ENCODE measurements around the gene AP3D1.
"Not testable (repeated sequence)": the region's sequence is repeated elsewhere in the genome, so short reads cannot be mapped to it uniquely, and the experiment has no call there.

The AP3D1 gene

DNA sequence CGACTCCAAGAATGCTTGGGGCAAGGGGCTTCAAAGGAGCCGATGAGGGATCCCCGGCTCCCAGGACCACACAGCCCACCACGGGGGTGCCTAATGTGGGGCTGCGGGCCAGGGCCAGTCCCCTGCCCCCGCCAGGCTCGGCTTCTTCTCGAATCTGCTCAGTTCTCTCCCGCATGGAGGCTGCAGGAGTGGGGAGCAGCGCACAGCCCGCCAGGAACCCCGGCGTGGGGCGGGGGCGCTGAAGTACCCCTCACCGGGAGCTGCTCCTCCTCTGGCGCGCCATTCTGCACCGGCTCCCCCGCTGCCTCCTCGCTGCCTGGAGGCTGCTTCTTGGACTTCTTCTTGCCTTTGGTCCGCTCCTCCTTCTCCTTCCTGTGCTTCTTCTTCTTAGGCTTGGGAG is 39.9 kb downstream of the AP3D1 start:
- DNase-seq = no peak

DNA sequence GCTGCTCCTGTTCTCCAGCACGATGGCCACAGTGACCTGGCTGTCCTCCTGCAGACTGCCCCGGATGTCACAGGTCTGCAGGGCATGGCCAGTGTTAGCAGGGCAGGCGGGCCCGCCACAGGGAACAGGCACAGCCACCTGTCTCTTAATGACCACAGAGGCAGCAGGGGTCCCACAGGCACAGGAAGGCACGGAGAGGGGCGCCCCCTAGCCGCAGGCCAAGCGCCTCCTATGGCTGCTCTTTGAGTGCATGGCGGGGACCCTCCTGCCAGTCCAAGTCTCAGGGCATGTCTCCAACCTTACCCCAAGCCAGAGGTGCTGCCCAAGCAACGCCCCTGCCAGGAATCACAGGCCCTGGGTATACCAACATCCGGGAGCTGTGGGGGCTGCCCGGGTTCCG is 40.5 kb downstream of the AP3D1 start:
- no peak for DNase-seq

DNA sequence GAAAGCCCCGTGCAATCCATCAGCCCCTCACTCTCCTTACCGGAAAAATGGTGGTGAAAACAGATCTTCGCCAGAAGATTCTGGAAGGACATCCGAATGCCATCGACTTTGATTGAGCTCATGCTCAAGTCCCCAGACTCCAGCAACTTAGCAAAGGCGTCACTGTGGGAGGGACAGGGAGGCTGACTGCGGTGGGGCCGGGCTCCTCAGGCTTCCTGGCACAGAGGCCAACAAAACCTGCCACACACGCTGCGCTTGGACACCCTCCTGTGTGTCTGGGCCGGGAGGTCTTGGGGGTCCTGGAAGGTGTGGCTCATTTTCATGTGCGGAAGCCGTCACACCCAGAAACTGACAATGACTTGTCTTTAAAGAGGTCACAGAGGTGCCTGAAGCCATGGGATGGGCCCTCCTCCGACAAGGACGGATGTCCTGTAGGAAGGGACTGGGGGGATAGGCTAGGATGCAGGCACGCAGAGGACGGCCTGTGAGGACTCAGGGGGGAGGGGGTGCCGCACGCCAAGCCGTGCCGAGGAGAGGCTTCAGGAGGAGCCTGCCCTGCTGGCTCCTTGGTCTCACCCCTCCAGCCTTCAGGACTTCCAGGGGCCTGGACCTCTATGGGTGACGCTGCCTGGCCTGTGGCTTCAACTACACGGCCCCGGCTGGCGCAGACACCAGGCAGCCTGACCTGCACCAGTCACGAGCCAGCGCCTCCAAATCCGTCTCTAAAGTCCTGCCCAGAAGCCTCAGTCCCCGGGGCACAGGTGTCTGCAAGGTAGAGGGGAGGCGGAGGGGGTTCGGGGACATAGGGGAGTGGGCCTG is 42.1 kb downstream of the AP3D1 start:
- DNase-seq = no peak

DNA sequence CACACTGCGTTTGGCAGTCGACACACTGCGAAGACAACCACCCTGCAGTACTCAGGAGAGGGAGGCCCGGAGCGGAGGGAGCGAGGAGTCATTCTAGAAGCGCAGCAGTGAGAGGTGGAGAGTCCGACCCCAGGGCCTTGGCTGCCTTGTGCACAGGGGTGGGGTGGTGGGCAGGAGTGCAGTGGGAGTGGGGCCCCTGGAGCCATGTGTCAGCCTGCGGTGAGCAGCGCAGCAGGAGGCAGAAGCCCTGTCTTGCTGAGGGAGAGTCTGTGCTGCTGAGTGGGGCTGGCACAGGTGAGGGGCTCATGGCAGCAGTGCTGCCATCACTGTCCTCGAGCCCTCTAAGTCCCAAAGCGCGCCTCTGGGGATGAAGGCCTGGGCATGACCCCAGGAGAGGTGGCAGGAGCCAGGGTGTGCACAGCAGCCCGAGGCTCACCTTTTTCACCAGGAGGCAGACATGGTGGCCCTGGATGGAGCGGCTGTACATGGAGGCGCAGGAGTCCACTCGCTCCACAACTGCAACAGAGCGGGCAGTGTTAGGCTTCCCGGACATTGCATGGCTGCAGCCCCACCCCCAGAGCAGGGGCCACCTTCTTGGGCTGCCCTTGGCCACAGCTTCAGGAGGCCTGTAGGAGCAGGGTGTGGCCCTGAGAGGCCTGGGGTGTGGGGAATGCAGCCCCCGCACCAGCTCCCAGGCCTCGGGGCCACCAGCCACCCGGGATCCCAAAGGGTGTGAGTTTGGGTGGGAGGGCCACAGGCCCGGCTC is 42.9 kb downstream of the AP3D1 start:
- no peak for DNase-seq

DNA sequence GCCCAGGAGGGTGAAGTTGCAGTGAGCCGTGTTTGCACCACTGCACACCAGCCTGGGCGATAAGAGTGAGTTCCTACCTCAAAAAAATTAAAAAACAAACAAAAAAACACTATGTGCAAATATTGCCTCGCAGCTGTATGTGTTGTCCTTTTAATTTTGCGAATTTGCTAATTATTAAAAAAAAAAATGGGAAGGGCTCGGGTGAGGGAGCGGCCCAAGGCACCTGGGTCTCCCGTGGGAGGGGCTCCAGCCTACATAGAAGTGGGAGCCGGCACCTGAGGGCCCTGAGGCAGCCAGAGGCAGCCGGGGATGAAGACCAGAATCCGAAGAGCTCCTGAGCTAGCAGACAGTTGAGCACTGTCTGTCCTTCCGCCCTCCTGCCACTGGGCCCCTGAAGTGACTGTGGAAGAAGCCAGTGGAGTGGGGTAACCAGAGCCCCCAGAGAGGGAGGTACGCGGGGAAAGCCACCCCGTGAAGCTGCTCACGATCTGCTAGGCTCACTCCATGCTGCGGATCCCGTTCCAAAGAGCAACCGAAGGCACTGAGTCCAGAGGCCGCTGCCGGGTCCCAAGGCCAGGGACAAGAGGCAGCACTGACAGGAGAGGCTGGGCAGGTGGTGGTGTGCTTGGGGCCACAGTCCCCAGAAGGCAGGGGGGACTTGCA is 48.2 kb downstream of the AP3D1 start:
- no peak for DNase-seq

DNA sequence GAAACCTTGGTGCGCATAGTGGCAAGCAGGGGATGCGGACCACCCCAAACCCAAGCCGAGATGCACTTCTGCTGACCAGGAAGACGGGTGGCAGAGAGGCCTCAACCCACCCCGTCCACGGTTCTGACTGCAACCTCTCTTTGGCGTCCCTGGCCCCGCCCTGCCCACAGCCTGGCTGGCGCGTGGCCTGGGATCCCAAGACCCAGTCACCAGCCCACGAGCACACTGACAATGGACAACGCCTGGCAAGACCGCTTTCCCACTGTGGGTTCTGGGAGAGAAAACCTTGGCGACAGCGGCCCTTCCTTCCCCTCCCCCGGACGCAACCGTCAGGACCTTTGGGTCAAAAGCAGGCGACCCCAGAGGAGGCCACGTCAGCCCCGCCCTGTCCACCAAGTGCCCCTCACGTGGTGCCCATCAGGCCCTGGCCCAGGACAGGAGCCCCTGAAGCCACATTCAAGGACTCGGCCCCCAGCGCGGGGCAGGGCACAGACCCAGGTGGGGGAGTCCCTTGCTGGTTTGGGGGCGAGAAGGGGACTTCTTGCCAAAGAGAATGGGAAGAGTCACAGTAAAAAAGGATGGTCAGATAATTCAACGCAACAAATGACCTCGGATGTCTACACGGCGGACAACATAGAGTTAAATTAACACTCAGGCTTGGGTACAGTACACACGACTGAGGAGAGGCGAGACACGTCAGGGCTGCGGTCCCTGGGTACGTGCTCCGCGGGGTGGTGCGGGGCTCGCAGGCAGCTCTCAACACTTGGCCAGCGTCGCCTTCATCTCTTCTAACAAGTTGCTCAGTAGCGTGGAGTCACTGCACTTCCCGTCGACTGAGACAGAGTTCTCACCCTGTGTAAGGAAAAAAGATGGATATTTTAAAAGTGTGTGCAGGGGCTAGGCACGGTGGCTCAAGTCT is 49.7 kb downstream of the AP3D1 start:
- no peak for DNase-seq

DNA sequence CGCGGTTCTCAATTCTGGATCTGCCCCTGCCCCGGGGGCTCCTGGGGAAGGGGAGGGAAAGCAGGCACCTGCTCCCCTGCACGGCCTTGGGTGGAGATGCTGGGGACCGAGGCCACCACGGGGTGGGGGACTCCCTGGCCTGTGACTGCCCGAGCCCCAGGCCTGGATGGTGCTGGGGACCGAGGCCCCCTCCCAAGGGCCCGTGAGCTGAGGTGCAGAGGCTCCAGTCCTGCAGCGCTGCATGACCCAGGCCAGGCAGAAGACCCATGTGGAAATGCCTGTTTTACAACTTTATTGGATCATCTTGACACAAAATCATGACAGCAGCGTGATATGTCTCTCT is 50.7 kb downstream of the AP3D1 start:
- no peak for DNase-seq

DNA sequence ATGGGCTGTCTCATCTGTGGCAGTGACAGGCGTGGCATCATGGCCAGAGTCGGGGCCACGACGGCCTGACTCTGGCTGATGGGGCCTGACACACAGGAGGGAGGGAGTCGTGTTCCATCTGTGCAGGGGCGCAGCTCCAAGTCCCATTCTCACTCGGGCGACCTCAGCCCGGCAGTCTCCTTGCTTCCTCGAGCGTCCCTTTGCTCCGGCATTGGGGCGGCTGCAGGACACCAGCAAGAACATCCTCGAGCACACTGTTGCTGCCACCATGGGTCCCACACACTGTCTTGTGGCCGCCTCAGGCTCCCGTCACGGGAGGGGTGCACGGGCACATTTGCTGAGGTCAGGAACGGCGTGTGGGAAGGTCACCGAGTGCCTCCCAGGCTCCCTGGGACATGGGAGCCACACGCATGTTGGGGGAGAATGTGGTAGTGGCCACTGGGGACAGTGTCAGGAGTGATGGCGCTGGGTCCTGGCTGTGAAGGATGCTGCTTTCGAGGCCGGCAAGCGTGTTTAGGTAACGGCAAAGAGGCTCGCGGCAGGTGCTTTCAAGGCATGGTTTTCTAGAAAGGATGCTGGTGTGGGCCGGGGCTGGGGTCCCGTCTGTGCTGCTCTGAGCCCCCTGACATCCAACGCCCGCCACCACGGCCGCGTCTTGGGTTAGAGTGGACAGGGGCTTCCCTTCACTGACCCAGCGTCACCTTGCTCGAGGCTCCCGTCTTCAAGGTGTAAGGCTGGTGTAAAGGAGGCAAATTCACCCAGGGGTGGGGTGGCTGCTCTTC is 51.2 kb downstream of the AP3D1 start:
- DNase-seq = no peak

DNA sequence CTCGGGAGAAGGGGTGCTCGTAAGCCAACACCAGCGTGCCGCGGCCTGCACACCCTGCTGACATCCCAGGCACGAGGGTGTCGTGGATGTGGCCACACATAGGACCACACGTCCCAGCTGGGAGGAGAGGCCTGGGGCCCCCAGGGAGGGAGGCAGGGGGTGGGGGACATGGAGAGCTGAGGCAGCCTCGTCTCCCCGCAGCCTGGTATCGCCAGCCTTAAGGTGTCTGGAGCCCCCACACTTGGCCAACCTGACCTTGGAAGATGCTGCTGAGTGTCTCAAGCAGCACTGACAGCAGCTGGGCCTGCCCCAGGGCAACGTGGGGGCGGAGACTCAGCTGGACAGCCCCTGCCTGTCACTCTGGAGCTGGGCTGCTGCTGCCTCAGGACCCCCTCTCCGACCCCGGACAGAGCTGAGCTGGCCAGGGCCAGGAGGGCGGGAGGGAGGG is 52.3 kb downstream of the AP3D1 start:
- no peak for DNase-seq

DNA sequence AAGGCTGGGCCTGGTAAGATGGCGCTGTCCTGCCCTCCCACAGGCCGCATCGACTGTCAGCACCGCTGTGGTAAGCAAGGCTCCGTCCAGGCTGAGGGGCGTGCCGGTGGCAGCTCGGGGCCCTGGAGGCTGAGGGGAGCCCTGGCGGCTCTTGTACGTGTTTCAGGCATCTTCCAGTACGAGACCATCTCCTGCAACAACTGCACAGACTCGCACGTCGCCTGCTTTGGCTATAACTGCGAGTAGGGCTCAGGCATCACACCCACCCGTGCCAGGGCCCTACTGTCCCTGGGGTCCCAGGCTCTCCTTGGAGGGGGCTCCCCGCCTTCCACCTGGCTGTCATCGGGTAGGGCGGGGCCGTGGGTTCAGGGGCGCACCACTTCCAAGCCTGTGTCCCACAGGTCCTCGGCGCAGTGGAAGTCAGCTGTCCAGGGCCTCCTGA is 53.5 kb downstream of the AP3D1 start:
- no peak for DNase-seq

DNA sequence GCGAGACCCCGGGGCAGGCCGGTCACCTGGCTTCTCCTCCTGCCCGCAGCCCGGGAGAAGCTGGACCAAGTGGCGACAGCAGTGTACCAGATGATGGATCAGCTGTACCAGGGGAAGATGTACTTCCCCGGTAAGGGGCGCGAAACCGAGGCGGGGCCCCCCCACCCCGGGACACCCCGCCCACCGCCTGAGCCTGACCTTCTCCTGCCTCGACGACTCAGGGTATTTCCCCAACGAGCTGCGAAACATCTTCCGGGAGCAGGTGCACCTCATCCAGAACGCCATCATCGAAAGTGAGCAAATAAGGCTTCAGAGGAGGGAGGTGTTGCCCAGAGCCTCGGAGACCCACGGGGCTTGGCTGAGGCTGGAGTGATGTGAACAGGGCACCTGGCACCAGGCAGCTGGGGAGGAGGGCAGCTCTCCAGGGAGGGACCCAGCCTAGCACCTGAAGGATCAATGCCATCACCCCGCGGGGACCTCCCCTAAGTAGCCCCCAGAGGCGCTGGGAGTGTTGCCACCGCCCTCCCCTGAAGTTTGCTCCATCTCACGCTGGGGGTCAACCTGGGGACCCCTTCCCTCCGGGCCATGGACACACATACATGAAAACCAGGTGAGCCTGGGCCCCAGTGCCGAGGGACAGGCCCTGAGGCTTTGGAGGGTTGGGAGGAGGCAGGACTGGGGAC is 54.0 kb downstream of the AP3D1 start:
- no peak for DNase-seq

DNA sequence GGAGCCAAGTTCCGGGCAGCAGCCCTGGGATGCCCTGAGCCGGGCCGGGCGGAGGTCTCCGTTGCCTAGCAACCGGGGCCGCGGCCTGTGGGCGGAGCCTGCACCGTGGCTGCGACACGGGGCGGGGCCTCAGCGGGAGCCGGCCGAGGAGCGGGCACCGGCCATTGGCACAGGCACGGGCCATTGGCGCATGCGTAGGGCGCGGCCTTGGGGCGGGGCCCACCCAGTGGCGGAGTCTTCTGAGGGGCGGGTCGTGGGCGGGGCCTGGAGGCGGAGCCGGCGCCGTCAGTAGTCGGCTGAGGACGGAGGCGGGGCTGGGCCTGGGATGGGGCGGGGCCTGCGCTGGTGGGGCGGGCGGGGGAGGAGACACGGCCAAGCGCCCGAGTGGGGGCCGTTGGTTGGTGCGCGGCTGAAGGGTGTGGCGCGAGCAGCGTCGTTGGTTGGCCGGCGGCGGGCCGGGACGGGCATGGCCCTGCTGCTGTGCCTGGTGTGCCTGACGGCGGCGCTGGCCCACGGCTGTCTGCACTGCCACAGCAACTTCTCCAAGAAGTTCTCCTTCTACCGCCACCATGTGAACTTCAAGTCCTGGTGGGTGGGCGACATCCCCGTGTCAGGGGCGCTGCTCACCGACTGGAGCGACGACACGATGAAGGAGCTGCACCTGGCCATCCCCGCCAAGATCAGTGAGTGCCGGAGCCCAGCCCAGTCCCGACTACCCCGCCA is 54.7 kb downstream of the AP3D1 start, which contains the start of gene IZUMO4:
TSS of gene IZUMO4 (plus strand) at position 436 of the 723 bp plus-strand sequence. CDS start at position 467, 31 bp downstream.
- peak; percentile 100 for DNase-seq

DNA sequence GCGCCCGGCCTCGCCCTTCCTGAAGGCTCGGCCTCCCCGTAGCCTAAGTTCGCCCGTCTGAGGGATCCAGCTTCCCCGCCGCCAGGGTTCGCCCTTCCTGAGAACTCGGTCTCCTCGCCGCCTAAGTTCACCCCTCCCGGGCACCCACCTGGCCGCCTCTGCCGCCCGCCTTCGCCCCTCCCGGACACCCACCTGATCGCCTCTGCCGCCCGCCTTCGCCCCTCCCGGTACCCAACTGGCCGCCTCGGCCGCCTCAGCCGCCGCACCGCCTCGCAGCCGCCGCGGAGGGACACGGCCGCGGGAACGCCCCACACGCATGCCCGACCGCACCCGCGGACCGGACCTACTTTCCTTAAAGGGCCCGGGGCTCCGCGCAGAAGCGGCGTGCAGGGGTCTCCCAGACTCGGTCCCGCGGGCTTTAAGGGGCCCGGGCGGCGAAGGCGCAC is 55.3 kb downstream of the AP3D1 start, which contains the start of gene MOB3A:
TSS of gene MOB3A (minus strand) at position 293 of the 446 bp plus-strand sequence. CDS start 17,766 bp downstream, outside the sequence.
- DNase-seq = no peak

DNA sequence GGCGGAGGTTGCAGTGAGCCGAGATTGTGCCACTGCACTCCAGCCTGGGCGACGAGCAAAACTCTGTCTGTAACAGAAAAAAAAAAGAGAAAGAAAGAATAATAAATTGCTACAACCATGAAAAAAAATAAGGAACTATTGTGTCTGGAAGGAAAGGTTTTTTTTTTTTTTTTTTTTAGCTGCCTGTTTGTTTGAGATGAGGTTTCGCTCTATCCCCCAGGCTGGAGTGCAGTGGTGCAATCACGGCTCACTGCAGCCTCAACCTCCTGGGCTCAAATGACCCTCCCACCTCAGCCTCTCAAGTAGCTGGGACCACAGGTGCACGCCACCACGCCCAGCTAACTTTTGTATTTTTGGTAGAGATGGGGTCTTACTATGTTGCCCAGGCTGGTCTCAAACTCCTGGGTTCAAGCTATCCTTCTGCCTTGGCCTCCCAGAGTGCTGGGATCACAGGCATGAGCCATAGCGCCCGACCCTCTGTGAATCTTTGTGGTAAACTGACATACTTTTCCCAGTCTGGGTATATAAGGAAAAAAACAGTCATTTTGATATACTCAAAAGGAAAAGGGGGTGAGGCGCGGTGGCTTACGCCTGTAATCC is 59.3 kb downstream of the AP3D1 start:
- DNase-seq = not testable (repeated sequence)

DNA sequence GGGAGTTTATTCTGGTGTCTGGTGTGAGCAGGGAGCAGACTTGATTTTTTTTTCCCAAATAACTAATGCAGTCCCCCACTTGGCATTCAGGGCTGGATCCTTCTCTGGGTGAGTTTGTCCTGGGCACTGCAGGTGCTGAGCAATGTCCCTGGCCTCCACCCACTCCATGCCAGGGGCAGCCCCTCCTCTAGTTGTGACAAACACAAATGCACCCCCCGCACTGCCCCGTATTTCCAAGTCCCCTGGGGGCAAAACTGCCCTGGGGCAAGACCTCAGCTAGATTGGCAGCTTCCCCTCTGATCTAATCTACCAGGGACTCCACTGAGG is 61.7 kb downstream of the AP3D1 start:
- DNase-seq = no peak

DNA sequence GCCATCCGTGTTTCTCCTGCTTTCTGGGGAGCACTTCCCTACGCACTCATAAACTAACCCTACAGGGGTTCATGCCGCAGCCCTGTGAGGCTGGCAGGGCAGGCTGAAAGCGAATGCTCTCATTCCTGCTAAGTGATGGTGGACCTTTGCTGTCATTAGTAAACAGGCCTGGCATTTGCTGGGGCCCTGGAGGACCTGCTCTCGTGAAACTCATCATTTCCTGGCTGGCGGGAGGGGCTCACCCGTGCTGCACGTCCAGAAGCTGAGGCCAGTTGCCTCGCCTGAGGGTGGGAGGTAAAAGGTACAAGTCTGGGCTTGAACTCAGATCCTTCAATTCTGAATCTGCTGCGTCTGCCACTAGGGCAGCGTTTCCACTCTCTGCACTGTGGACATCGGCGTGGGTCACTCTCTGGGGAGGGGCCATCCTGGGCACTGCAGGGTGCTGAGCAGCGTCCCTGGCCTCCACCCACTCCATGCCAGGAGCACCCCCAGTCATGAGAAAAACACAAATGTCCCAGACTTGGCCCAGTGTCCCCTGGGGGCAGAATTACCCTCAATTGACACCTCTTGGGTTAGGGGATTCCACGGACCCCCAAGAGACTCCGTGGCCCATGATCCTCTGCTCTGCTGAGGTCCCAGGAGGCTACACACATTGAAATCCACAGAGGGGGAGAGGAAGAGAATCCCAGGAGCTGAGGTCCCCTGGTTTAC is 62.2 kb downstream of the AP3D1 start:
- DNase-seq = no peak

DNA sequence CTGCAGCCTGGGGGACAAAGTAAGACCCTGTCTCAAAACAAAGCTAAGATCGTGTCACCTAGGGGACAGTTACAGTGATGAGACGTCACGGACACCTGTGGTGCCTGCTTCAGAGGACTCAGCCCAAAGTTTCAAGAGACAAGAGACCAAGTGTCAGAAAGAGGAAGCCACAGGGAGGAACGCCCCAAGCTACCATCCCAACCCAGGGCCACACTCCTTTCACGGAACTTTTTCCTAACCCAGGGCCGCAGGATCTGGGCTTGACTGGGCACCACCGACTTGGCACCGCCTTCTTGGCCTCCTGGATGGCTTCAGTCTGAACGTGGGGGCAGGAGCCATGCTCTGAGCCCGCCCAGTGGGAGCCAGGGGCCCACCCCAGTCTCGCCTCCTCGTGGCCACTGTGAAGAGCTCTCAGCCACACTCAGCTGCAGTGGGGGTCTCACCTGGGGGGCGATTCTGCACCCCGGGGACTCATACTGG is 63.7 kb downstream of the AP3D1 start:
- DNase-seq = no peak
